ENCODE data around the gene NPM1. TPM values are rescaled to one million over a fixed set of nuclear protein-coding genes. Genes with fewer than 3 reads are reported as not detected.

The NPM1 gene
- total RNA-seq: 854 and 2,039 TPM in 2 replicates

GRCh38 chr5:171387345-171387969, at the start of gene NPM1:
NPM1 (plus strand) TSS chr5:171387849; CDS start chr5:171387949, 100 bp downstream.

GRCh38 chr5:171418982-171419687, 31.5 kb downstream of the NPM1 start, which contains the start of gene FGF18:
FGF18 (plus strand) TSS chr5:171419647; CDS start chr5:171420200, 553 bp downstream.

Small RNA genes lying within 50 kb of the gene (small RNA-seq; reads per million reads assigned to genes)
- gene AC091980.1 (ENCODE audit: low replicate concordance): not detected
- not detected for gene MIR3912 (ENCODE audit: low replicate concordance)
- not detected for gene RN7SL339P (ENCODE audit: low replicate concordance)
- gene SNORA70J (ENCODE audit: low replicate concordance): 0.10 reads per million

Other genes with a start within 250 kb of the NPM1 start
- not detected in 2 replicates for gene TLX3, start 78.6 kb upstream of the NPM1 start, total RNA-seq
- under 0.01 TPM in 2 replicates for gene FGF18, start 31.8 kb downstream of the NPM1 start, total RNA-seq

Measured in placental pericyte (primary cell).